Keratinocyte (primary cell): ENCODE data around the gene CCDC116. TPM values are rescaled to one million over a fixed set of nuclear protein-coding genes. Genes with fewer than 3 reads are reported as not detected.

ENCODE experiments used
- DNase-seq: peaks from one replicate; pipeline ENCODE4 v3.0.0-alpha.2; 2011; ENCODE audit warnings: low read depth, missing footprints, low spot score
- FAIRE-seq: peaks from 2 replicates; lab custom pipeline; 2011; peaks lifted over from hg19 to GRCh38; lab: Jason Lieb, UNC
- H2AFZ ChIP-seq: 2 replicates; pipeline ENCODE4 v1.6.0; 2012; ENCODE audit warnings: low read length, control low read depth, inconsistent platforms; ENCODE audit not compliant: control insufficient read depth
- H3K27ac ChIP-seq: 2 replicates; pipeline ENCODE4 v1.5.1; 2011; ENCODE audit warnings: low read length; ENCODE audit not compliant: control insufficient read depth, insufficient read depth
- H3K27me3 ChIP-seq: 3 replicates; pipeline ENCODE4 v1.6.0; 2011; ENCODE audit warnings: low read length; ENCODE audit not compliant: control insufficient read depth, insufficient read depth; ENCODE audit errors: extremely low read depth
- H3K36me3 ChIP-seq, 2 experiments: 2 replicates in 1 of 2; 3 replicates in 1 of 2; pipeline ENCODE4 v1.5.1; 2011; ENCODE audit warnings: low read length in 2 of 2, mild to moderate bottlenecking in 1 of 2; ENCODE audit not compliant: control insufficient read depth in 2 of 2, insufficient read depth in 2 of 2; ENCODE audit errors: extremely low read depth in 1 of 2
- H3K4me1 ChIP-seq: 3 replicates; pipeline ENCODE4 v1.5.1; 2011; ENCODE audit warnings: low read length; ENCODE audit not compliant: control insufficient read depth, insufficient read depth; ENCODE audit errors: extremely low read depth
- H3K4me2 ChIP-seq: 3 replicates; pipeline ENCODE4 v1.6.0; 2011; ENCODE audit warnings: low read depth, low read length; ENCODE audit not compliant: control insufficient read depth, insufficient read depth; ENCODE audit errors: extremely low read depth
- H3K4me3 ChIP-seq, 3 experiments: fragments of 200-600 bp in 1 of 3; sonication (generic) in 1 of 3; 2 replicates in 2 of 3; 3 replicates in 1 of 3; pipeline ENCODE4 v1.5.1; 2011 to 2016; ENCODE audit warnings: low read length in 3 of 3, mild to moderate bottlenecking in 3 of 3, control low read depth in 2 of 3, inconsistent platforms in 1 of 3, low read depth in 1 of 3, mixed read lengths in 1 of 3, mixed run types in 1 of 3, moderate library complexity in 1 of 3; ENCODE audit not compliant: control insufficient read depth in 2 of 3, insufficient read depth in 2 of 3; ENCODE audit errors: extremely low read depth in 1 of 3
- H3K79me2 ChIP-seq: 2 replicates; pipeline ENCODE4 v1.6.0; 2012; ENCODE audit warnings: low read length; ENCODE audit not compliant: control insufficient read depth, insufficient read depth
- H3K9ac ChIP-seq: 3 replicates; pipeline ENCODE4 v1.6.0; 2011; ENCODE audit warnings: low read length; ENCODE audit not compliant: control insufficient read depth, insufficient read depth; ENCODE audit errors: extremely low read depth
- H3K9me1 ChIP-seq: 3 replicates; pipeline ENCODE4 v1.6.0; 2011; ENCODE audit warnings: low read length; ENCODE audit not compliant: control insufficient read depth, insufficient read depth; ENCODE audit errors: extremely low read depth
- H3K9me3 ChIP-seq: 2 replicates; pipeline ENCODE4 v1.5.1; 2012; ENCODE audit warnings: low read depth, low read length; ENCODE audit not compliant: control insufficient read depth
- H4K20me1 ChIP-seq: 3 replicates; pipeline ENCODE4 v1.6.0; 2011; ENCODE audit warnings: low read length; ENCODE audit not compliant: control insufficient read depth, insufficient read depth; ENCODE audit errors: extremely low read depth
- CTCF ChIP-seq, 3 experiments: IDR thresholded peaks in 1 of 3; conservative IDR thresholded peaks in 1 of 3; optimal IDR thresholded peaks in 1 of 3; 2 replicates in 2 of 3; 3 replicates in 1 of 3; pipeline versions ENCODE3 to v1.5.1; 2011; ENCODE audit warnings: low read length in 3 of 3, mild to moderate bottlenecking in 3 of 3, moderate library complexity in 2 of 3, control low read depth in 1 of 3, inconsistent platforms in 1 of 3; ENCODE audit not compliant: insufficient read depth in 2 of 3; ENCODE audit errors: extremely low read depth in 1 of 3
- EZH2 ChIP-seq: IDR thresholded peaks from one replicate; pipeline ENCODE4 v1.6.1; 2012; ENCODE audit warnings: inconsistent platforms, mild to moderate bottlenecking, low read length, moderate library complexity
- dilution Hi-C: fragments of 300-500 bp; cut with MboI; formaldehyde crosslinking; loops from one replicate; pipeline ENCODE4 v1.7.0; 2020; ENCODE audit warnings: low sequenced_read_pairs; ENCODE audit not compliant: extremely low pct_ligation_motif_present
- polyA plus RNA-seq, 5 experiments: library from polyadenylated mRNA; depleted of rRNA in 3 of 5; stranded (reverse) in 3 of 5; stranded (forward) in 1 of 5; unstranded in 1 of 5; fragments of >200 nt; gene quantifications; 1 replicate in 1 of 5; 2 replicates in 3 of 5; 3 replicates in 1 of 5; pipeline versions ENCODE4 v1.2.1 to v1.2.3, GENCODE V29; 2011 to 2012; ENCODE audit warnings: missing spikeins in 2 of 5, low read depth in 1 of 5, low replicate concordance in 1 of 5

Gene CCDC116
- polyA plus RNA-seq, 1 donor (not counting 4 experiments of a cell fraction or from before 2014, with no cell fraction given): 0.03 TPM

- Histone ChIP-seq H3K9me1 (no peaks in the 10 kb centered on the region), H2AFZ (no peak overlapping the region), H4K20me1 (peaks cover 7% of the 10 kb centered on the region), H3K4me3 (no peak overlapping the region), H3K27me3 (no peaks in the 10 kb centered on the region), H3K4me1 (peaks cover 17% of the 10 kb centered on the region), H3K4me2 (no peak overlapping the region), H3K27ac (no peak overlapping the region), H3K36me3 (peaks cover 0 to 6% of the 10 kb centered on the region in 2 experiments), H3K9ac (no peak overlapping the region), H3K9me3 (no peaks in the 10 kb centered on the region), H3K79me2 (peaks cover 18% of the 10 kb centered on the region)
- dilution Hi-C loops: no loop called here
- no peak for TF ChIP-seq CTCF (optimal IDR thresholded peaks at IDR 0.05 in 1 of 3, IDR thresholded peaks at IDR 0.05 in 1 of 3, conservative IDR thresholded peaks at IDR 0.05 in 1 of 3; ENCODE audit: extremely low read depth in 1 of 3, insufficient read depth in 2 of 3, low read length in 3 of 3)
- TF ChIP-seq EZH2: no peak
- FAIRE-seq (no peak), DNase-seq (no peak)
Observed at GRCh38 chr22:21639359-21639758, 6.8 kb downstream of the CCDC116 start.

- H3K9ac ChIP-seq: no peak overlapping the region
- H3K4me3 ChIP-seq: no peak overlapping the region
- dilution Hi-C loops: no loop called here
- peaks cover 18% of the 10 kb centered on the region for H3K79me2 ChIP-seq
- DNase-seq (no peak), FAIRE-seq (no peak)
- peak overlapping the region; percentile 99 for H3K4me2 ChIP-seq
- peaks cover 0 to 6% of the 10 kb centered on the region in 2 experiments for H3K36me3 ChIP-seq
- no peak overlapping the region for H2AFZ ChIP-seq
- peaks cover 17% of the 10 kb centered on the region for H3K4me1 ChIP-seq
- no peaks in the 10 kb centered on the region for H3K9me1 ChIP-seq
- H3K9me3 ChIP-seq: no peaks in the 10 kb centered on the region
- H3K27me3 ChIP-seq: no peaks in the 10 kb centered on the region
- H4K20me1 ChIP-seq: peaks cover 7% of the 10 kb centered on the region
- no peak for TF ChIP-seq CTCF (optimal IDR thresholded peaks at IDR 0.05 in 1 of 3, IDR thresholded peaks at IDR 0.05 in 1 of 3, conservative IDR thresholded peaks at IDR 0.05 in 1 of 3; ENCODE audit: extremely low read depth in 1 of 3, insufficient read depth in 2 of 3, low read length in 3 of 3)
- TF ChIP-seq EZH2: no peak
- H3K27ac ChIP-seq: no peak overlapping the region
Observed at GRCh38 chr22:21640810-21641209, 8.2 kb downstream of the CCDC116 start.
